Umbilical cord (tissue), 2 donors: ENCODE data around the gene PDE7B. TPM values are rescaled to one million over a fixed set of nuclear protein-coding genes. Genes with fewer than 3 reads are reported as not detected.
"Not testable (repeated sequence)": the region's sequence is repeated elsewhere in the genome, so short reads cannot be mapped to it uniquely, and the experiment has no call there.

Source experiments
- DNase-seq: peaks from one replicate; pipeline ENCODE4 v3.0.0-alpha.2; 2015; ENCODE audit warnings: low spot score
- total RNA-seq: library from RNA; depleted of rRNA; stranded (reverse); fragments of >200 nt; gene quantifications from one replicate; pipeline ENCODE4 v1.2.3, GENCODE V29; 2014; ENCODE audit warnings: low replicate concordance; ENCODE audit not compliant: insufficient read depth

Gene PDE7B
- total RNA-seq, 1 donor from 2014 or later: 22.9 TPM

- DNase-seq: peak; percentile 62
Measured at GRCh38 chr6:136103763-136104311, 252.3 kb downstream of the PDE7B start.

GRCh38 chr6:136104556-136104955, 253.1 kb downstream of the PDE7B start:
- no peak for DNase-seq

- not testable (repeated sequence) for DNase-seq
Measured at GRCh38 chr6:136105797-136106196, 254.3 kb downstream of the PDE7B start.

- no peak for DNase-seq
Measured at GRCh38 chr6:136108361-136108945, 257.0 kb downstream of the PDE7B start.

- DNase-seq: no peak
Measured at GRCh38 chr6:136111831-136112230, 260.3 kb downstream of the PDE7B start.

GRCh38 chr6:136112262-136112661, 260.8 kb downstream of the PDE7B start:
- DNase-seq: no peak

GRCh38 chr6:136113736-136114173, 262.3 kb downstream of the PDE7B start:
- DNase-seq: peak; percentile 82

- DNase-seq: no peak
Measured at GRCh38 chr6:136114661-136115060, 263.2 kb downstream of the PDE7B start.

GRCh38 chr6:136115941-136116340, 264.4 kb downstream of the PDE7B start:
- no peak for DNase-seq

- no peak for DNase-seq
Measured at GRCh38 chr6:136117081-136117480, 265.6 kb downstream of the PDE7B start.

GRCh38 chr6:136118787-136119186, 267.3 kb downstream of the PDE7B start:
- DNase-seq: no peak

GRCh38 chr6:136123468-136123867, 272.0 kb downstream of the PDE7B start:
- DNase-seq: peak; percentile 56

- DNase-seq: no peak
Measured at GRCh38 chr6:136125585-136125984, 274.1 kb downstream of the PDE7B start.

GRCh38 chr6:136127873-136128272, 276.4 kb downstream of the PDE7B start:
- peak; percentile 39 for DNase-seq

- no peak for DNase-seq
Measured at GRCh38 chr6:136129365-136129764, 277.9 kb downstream of the PDE7B start.

- DNase-seq: no peak
Measured at GRCh38 chr6:136134268-136134667, 282.8 kb downstream of the PDE7B start.

- no peak for DNase-seq
Measured at GRCh38 chr6:136134751-136135150, 283.2 kb downstream of the PDE7B start.

GRCh38 chr6:136136274-136136673, 284.8 kb downstream of the PDE7B start:
- no peak for DNase-seq

GRCh38 chr6:136137008-136137692, 285.6 kb downstream of the PDE7B start:
- no peak for DNase-seq

GRCh38 chr6:136137739-136138402, 286.4 kb downstream of the PDE7B start:
- DNase-seq: no peak

GRCh38 chr6:136139111-136139510, 287.6 kb downstream of the PDE7B start:
- DNase-seq: not testable (repeated sequence)

GRCh38 chr6:136144251-136145023, 292.9 kb downstream of the PDE7B start:
- DNase-seq: no peak
